ENCODE data around the gene EIF1AD. TPM values are rescaled to one million over a fixed set of nuclear protein-coding genes. Genes with fewer than 3 reads are reported as not detected.

EIF1AD gene
- total RNA-seq, 2 experiments from 2014 or later = 53.4 to 57.5 TPM

DNA sequence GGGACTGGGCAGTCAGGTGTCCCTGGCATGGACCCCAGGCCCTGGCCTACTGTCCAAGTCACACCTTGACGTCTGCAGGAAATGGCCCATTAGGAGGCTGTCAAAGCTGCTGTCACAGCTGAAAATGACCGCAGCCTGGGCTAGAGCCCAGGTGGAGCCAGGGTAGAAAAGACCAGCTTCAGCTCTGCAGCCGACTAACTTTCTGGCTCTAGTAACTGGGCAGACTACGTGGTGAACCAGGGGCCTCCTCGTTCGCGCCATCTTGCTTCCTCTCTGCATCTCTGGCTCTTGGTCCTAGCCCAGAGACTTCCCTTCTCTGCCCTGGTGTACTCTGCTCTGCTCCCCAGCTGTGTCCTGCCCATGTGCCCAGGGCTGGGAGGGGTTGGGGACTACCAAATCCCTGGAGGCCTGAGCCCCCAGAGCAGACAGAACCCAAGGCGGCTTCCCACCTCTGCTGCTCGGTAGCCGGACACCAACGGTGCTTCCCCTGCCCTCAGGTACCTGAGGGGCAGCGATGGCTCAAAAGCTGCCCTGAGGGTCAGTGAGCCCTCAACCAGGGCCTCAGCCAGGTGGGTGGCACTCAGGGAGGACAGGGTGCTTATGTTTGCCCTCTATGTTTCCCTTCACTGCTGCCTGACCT lies 20.7 kb downstream of the EIF1AD start:
- Mint-ChIP-seq H3K36me3 (peaks cover 6% of the 10 kb centered on the region), H3K9me3 (no peaks in the 10 kb centered on the region), H3K4me1 (no peaks in the 10 kb centered on the region), H3K4me3 (no peak overlapping the region), H3K27ac (no peak overlapping the region), H3K27me3 (no peaks in the 10 kb centered on the region)
- no peak for ATAC-seq (ENCODE audit: low read depth)
- POLR2A ChIA-PET = no interaction called here
- no peak for DNase-seq

DNA sequence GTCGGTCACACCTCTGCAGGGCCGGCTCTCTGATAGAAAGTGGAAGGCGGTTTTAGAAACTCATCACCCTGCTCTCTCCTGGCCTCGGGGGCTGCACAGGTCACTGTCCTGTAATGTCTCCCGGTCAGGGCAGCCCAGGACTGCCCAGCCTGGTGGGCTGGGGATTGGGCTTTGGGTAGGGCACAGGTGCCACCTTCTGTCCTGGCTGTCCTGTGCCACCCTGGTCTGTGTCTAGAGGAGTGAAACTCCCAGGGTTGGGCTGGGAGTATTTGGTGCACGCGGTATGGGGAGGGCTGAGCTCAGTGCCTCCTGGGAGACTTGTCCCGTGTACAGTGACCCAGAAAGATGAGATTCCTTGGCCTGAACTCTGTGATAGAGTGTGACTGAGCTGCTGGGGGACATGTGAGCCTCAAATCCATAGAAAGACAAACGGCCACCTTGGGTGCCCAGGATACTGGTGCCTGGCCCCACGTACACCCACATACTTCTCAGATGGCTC lies 22.6 kb downstream of the EIF1AD start:
- Mint-ChIP-seq H3K27ac (no peak overlapping the region), H3K27me3 (no peaks in the 10 kb centered on the region), H3K36me3 (peaks cover 6% of the 10 kb centered on the region), H3K9me3 (no peaks in the 10 kb centered on the region), H3K4me3 (no peak overlapping the region), H3K4me1 (no peaks in the 10 kb centered on the region)
- ATAC-seq (ENCODE audit: low read depth) = no peak
- no peak for DNase-seq
- POLR2A ChIA-PET = interaction anchor here (0.6 kb wide), 1 partner anchor 120 kb away, joined by 3 read pairs; no protein-coding TSS in a partner anchor

DNA sequence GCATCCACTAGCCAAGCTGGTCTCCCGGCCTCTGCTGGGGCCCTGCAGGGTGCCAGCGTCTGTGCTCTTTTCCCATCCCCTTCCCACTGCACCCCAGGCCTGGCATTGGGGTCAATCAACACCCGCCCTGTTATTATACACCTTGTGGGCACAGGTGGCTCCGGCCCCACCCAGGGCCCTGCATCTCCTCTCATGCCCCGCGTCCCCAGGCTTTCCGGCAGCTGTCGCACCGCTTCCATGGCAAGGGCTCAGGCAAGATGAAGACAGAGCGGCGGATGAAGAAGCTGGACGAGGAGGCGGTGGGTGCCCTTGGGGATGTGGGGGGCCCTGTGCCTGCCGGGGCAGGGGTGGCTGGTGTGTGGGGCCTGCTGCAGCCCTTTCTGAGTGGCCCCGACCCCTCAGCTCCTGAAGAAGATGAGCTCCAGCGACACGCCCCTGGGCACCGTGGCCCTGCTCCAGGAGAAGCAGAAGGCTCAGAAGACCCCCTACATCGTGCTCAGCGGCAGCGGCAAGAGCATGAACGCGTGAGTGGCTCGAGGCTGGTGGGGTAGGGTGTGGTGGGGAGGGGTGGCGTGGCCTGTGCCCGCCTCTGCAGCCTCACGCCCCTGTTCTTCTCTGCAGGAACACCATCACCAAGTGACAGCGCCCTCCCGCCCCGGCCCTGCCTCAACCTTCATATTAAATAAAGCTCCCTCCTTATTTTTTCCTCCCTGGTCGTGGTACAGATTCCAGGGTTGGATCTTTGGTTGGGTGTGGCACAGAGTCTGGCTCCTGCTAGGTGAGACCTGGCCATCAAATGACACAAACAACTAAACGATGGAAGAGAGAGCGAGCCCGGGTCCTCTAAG lies 23.3 kb downstream of the EIF1AD start:
- H3K4me3 Mint-ChIP-seq = no peak overlapping the region
- POLR2A ChIA-PET = no interaction called here

DNA sequence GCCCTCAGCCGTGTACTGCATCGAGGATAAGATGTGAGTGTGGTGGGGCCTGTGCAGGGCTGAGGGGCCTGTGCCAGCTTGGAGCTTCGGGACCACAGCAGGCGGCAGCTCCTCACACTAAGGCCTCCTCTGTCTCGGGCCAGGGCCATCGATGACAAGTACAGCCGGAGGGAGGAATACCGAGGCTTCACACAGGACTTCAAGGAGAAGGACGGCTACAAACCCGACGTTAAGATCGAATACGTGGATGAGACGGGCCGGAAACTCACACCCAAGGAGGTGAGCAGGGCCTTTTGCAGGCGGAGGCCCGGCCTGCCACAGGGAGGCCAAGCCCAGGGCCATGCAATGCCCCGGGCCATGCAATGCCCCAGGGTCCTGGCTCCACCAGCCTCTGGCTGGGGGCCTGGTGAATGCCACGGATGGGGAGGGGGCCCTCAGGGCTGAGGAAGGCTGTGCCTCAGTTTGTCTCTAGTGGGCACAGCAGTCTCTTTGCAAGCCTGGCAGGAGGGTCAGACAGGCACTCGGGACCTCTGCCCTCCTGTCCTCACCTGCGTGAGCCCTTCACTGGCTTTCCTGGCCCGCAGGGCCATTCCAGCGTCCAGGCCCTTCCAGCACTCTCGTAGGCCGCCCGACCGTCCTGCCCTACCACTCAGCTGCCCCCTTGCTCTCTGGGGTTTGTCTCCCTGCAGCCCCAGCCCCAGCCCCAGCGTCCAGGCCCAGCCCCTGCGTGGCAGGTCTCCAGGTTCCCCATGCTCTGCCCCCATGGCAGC lies 24.2 kb downstream of the EIF1AD start:
- Mint-ChIP-seq H3K4me3 (no peak overlapping the region), H3K27me3 (no peaks in the 10 kb centered on the region), H3K36me3 (peaks cover 17% of the 10 kb centered on the region), H3K4me1 (no peaks in the 10 kb centered on the region), H3K9me3 (no peaks in the 10 kb centered on the region), H3K27ac (no peak overlapping the region)
- DNase-seq (no peak), ATAC-seq (ENCODE audit: low read depth) (no peak)
- POLR2A ChIA-PET = no interaction called here

More for the DNA sequence above, 23.3 kb downstream of the EIF1AD start:
- no peaks in the 10 kb centered on the region for H3K27me3 Mint-ChIP-seq
- H3K4me1 Mint-ChIP-seq = no peaks in the 10 kb centered on the region
- H3K36me3 Mint-ChIP-seq = peaks cover 9% of the 10 kb centered on the region
- no peaks in the 10 kb centered on the region for H3K9me3 Mint-ChIP-seq
- DNase-seq = no peak
- ATAC-seq (ENCODE audit: low read depth) = no peak
- no peak overlapping the region for H3K27ac Mint-ChIP-seq

DNA sequence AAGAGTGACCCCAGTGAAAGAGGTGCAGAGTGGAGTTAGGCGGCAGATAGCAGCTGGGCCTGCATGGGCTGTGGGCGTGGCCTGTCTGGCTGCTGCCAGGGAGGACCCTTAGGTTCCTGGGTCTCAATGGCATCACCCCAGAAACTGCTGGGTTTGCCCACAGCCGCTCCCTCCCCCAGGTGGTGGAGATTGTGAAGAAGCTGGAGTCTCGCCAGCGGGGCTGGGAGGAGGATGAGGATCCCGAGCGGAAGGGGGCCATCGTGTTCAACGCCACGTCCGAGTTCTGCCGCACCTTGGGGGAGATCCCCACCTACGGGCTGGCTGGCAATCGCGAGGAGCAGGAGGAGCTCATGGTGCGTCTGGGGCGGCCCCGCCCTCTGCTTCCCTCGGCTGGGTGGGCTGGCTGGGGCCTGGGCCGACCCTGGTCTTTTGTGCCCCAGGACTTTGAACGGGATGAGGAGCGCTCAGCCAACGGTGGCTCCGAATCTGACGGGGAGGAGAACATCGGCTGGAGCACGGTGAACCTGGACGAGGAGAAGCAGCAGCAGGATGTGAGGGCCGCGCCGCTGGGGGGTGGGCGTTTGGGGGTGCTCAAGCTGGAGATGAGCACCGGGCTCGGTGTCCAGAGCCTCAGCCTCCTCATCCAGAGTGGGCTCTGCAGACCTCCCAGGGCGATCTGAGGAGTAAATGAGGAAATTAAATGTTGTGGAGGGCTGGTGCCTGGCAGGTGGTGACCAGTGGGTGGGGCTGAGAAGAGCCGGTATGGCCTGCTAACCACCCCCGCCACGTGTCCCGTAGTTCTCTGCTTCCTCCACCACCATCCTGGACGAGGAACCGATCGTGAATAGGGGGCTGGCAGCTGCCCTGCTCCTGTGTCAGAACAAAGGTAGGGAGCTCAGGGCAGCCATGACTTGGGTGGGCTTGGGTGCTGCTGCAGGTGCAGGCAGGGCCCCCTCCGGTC lies 25.5 kb downstream of the EIF1AD start:
- Mint-ChIP-seq H3K36me3 (peaks cover 19% of the 10 kb centered on the region), H3K4me3 (no peak overlapping the region), H3K27ac (no peak overlapping the region), H3K27me3 (no peaks in the 10 kb centered on the region), H3K4me1 (no peaks in the 10 kb centered on the region), H3K9me3 (no peaks in the 10 kb centered on the region)
- DNase-seq (no peak), ATAC-seq (ENCODE audit: low read depth) (no peak)
- POLR2A ChIA-PET = no interaction called here

DNA sequence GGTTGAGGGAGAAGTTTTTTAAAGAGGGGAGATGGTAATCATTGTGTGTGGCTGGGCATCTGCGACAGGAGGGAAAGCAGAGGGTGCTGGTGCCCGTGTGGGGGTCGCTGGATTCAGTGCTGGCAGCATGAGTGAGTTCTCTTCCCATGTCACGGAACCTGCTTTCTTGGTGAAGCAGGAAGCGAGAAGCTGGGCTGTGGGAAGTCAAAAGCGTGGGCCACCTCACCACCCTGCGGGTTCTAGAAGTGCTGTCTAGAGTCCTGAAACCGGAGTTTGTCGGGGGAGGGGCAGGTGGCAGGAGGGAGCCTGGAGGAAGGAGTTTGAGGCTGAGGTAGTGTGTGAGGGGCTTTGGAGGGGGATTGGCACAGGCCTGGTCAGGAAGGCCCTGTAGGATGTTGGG lies 26.2 kb downstream of the EIF1AD start:
- no peaks in the 10 kb centered on the region for H3K9me3 Mint-ChIP-seq

DNA sequence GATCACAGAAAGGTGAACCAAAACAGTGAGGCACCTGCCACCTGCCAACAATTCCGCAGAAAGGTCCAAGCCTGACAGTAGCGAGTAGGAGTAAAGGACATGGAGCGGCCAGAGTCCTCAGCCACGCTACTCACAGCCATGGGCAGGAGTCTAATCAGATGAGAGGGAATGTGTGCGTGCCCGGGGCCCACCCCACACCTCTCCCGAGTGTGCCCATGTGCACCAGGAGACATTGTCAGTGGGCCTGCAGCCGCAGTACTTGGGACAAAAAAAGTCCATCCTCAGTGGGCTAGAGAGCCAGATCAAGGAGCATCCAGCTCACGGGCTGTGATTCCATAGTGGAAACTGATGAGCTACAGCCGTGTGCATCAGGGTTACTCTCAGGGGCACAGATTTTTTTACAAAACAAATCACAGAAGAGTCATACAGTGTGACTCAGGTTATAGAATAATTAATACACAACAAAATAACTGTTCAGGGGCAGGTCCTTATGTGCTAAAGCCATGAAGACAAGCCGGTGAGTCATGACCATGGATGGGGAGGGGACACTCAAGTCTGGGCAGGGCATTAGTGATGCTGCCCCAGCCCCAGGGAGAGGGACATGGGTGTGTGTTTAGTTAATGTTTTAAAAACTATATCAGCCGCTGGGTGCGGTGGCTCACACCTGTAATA lies 28.4 kb downstream of the EIF1AD start:
- H3K27me3 Mint-ChIP-seq = no peaks in the 10 kb centered on the region
- DNase-seq (no peak), ATAC-seq (ENCODE audit: low read depth) (no peak)
- no peaks in the 10 kb centered on the region for H3K9me3 Mint-ChIP-seq
- H3K27ac Mint-ChIP-seq = no peak overlapping the region
- POLR2A ChIA-PET = interaction anchor here (1.0 kb wide), 1 partner anchor 80 kb away, joined by 3 read pairs; no protein-coding TSS in a partner anchor
- H3K4me1 Mint-ChIP-seq = peaks cover 2% of the 10 kb centered on the region
- H3K4me3 Mint-ChIP-seq = no peak overlapping the region
- H3K36me3 Mint-ChIP-seq = peaks cover 25% of the 10 kb centered on the region

More for the DNA sequence above, 26.2 kb downstream of the EIF1AD start:
- H3K4me3 Mint-ChIP-seq = no peak overlapping the region
- H3K36me3 Mint-ChIP-seq = peaks cover 19% of the 10 kb centered on the region
- no peak for ATAC-seq (ENCODE audit: low read depth)
- H3K27ac Mint-ChIP-seq = peak overlapping the region; percentile 21
- no peak for DNase-seq
- POLR2A ChIA-PET = interaction anchor here (0.6 kb wide), 1 partner anchor 35 kb away, joined by 3 read pairs; no protein-coding TSS in a partner anchor
- no peaks in the 10 kb centered on the region for H3K4me1 Mint-ChIP-seq
- no peaks in the 10 kb centered on the region for H3K27me3 Mint-ChIP-seq

DNA sequence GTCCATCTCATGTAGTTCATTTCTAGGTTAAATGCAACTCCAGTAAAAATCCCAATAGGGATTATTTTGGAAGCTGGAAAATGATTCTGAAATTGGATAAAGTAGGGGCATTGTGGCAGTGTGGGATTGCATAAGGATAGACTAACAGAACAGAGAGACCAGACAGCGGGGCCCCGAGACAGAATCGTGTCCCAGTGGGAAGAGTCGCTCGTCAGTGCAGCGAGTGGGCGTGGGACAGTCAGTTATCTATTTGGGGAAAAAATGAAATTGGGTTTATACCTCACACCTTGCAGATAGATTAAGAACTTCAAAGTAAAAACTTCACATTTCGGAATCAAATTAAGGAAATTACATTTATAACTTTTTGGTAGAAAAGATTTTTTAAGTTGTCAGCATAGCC lies 29.8 kb downstream of the EIF1AD start:
- no peaks in the 10 kb centered on the region for H3K27me3 Mint-ChIP-seq
- no peaks in the 10 kb centered on the region for H3K9me3 Mint-ChIP-seq
- H3K4me1 Mint-ChIP-seq = peaks cover 2% of the 10 kb centered on the region
- ATAC-seq (ENCODE audit: low read depth) (no peak), DNase-seq (no peak)
- POLR2A ChIA-PET = interaction anchor here (0.7 kb wide), 1 partner anchor 706 kb away, joined by 4 read pairs; no protein-coding TSS in a partner anchor
- H3K36me3 Mint-ChIP-seq = peaks cover 31% of the 10 kb centered on the region
- H3K27ac Mint-ChIP-seq = no peak overlapping the region
- no peak overlapping the region for H3K4me3 Mint-ChIP-seq

- Mint-ChIP-seq H3K4me1 (peaks cover 4% of the 10 kb centered on the region), H3K27me3 (no peaks in the 10 kb centered on the region), H3K36me3 (peaks cover 37% of the 10 kb centered on the region), H3K4me3 (no peak overlapping the region), H3K9me3 (no peaks in the 10 kb centered on the region), H3K27ac (peak overlapping the region; percentile 17)
- DNase-seq (no peak), ATAC-seq (ENCODE audit: low read depth) (no peak)
- POLR2A ChIA-PET = no interaction called here
These were observed 33.1 kb downstream of the EIF1AD start for GRCh38 chr11:65968600-65969482.

GRCh38 chr11:65967329-65967934 lies 34.5 kb downstream of the EIF1AD start:
- DNase-seq (no peak), ATAC-seq (ENCODE audit: low read depth) (no peak)
- Mint-ChIP-seq H3K27me3 (no peaks in the 10 kb centered on the region), H3K4me1 (peaks cover 16% of the 10 kb centered on the region), H3K36me3 (peaks cover 29% of the 10 kb centered on the region), H3K9me3 (no peaks in the 10 kb centered on the region), H3K27ac (no peak overlapping the region), H3K4me3 (no peak overlapping the region)
- POLR2A ChIA-PET = no interaction called here
